ENCODE data around the gene KRTAP5-8.

Gene KRTAP5-8

DNA sequence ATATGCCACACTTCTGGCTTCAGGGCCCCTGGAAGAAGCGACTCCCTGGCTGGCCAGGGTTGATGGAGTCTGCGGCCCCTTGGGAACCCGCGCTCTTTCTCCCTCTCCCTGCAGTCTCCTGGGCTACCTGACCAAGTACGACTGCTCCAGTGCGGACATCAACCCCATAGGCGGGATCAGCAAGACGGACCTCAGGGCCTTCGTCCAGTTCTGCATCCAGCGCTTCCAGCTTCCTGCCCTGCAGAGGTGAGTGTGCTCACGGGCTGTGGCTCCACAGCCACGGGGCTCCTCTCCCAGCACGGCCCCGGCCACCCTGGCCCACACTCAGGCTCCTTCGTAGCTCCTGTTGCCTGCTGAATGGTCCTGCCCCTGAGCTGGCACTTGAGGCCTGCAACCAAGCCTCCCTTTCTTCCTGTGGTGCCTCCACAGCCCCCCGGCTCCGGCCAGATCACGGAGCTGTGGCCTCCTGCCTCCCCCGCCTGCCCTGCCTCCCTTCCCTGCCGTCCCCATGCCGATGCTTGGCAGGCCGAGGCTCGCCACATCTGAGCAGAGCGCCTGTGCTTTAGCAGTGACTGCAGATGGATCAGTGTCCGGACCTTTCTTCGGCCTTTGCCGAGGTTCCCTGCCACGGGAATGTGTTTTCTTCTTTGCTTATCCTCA is 47.0 kb upstream of the KRTAP5-8 start:
- Histone ChIP-seq H4K8ac (ENCODE audit: low read depth, low read length) (no peak overlapping the region), H3K18ac (ENCODE audit: low read length) (no peak overlapping the region), H2BK5ac (ENCODE audit: low read depth, low read length, poor library complexity) (no peak overlapping the region), H4K91ac (ENCODE audit: low read depth, low read length) (no peak overlapping the region), H3K4me2 (ENCODE audit: low read length) (no peak overlapping the region), H3K4ac (ENCODE audit: low read depth, low read length) (no peak overlapping the region), H3K36me3 (ENCODE audit: control insufficient read depth in 1 of 2, insufficient read depth in 2 of 2, low read length in 2 of 2) (peaks cover 37 to 44% of the 10 kb centered on the region in 2 experiments), H3K14ac (ENCODE audit: low read length) (no peak overlapping the region), H3K79me1 (ENCODE audit: low read length) (no peaks in the 10 kb centered on the region), H3K4me1 (ENCODE audit: control insufficient read depth in 1 of 2, insufficient read depth in 2 of 2, low read length in 2 of 2) (peaks cover 5 to 11% of the 10 kb centered on the region in 2 experiments), H3K27ac (ENCODE audit: low read depth, low read length) (no peak overlapping the region), H3K27me3 (ENCODE audit: insufficient read depth, low read length) (no peaks in the 10 kb centered on the region), H3K9me3 (ENCODE audit: insufficient read depth, low read depth, low read length) (no peaks in the 10 kb centered on the region), H3K79me2 (ENCODE audit: control insufficient read depth, insufficient read depth, low read length, poor library complexity) (no peaks in the 10 kb centered on the region), H2BK120ac (ENCODE audit: insufficient read depth, low read length, poor library complexity) (no peak overlapping the region), H2AK5ac (ENCODE audit: low read length) (no peak overlapping the region), H3K23ac (ENCODE audit: low read length) (no peak overlapping the region), H4K12ac (ENCODE audit: low read depth, low read length) (no peak overlapping the region), H2BK12ac (ENCODE audit: low read length) (no peak overlapping the region), H2AFZ (ENCODE audit: insufficient read depth, low read length, poor library complexity) (no peak overlapping the region), H3K9ac (ENCODE audit: low read length) (no peak overlapping the region), H3K4me3 (ENCODE audit: low read depth, low read length) (no peak overlapping the region)
- no peak for DNase-seq
- no CpG with 5 or more reads among the region's 28 CpGs for WGBS (ENCODE audit: extremely low coverage, insufficient coverage, insufficient read length)

DNA sequence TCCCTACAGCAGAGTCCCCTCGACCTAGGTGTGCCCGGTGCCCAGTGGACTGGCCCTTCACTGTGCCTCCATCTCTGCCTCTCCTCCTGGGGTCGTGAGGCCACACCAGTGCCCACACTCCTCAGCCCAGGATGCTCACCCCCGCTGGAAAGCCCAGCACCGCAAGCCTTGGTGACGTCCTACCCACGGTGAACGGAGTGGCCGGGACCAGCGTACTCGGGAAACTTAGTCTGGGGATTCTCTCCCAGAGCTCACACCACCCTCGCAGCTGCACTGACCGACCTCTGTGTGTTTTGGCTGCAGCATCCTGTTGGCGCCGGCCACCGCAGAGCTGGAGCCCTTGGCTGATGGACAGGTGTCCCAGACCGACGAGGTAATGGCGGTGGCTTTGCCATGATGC is 46.3 kb upstream of the KRTAP5-8 start:
- Histone ChIP-seq H3K23ac (ENCODE audit: low read length) (no peak overlapping the region), H2AK5ac (ENCODE audit: low read length) (no peak overlapping the region)

DNA sequence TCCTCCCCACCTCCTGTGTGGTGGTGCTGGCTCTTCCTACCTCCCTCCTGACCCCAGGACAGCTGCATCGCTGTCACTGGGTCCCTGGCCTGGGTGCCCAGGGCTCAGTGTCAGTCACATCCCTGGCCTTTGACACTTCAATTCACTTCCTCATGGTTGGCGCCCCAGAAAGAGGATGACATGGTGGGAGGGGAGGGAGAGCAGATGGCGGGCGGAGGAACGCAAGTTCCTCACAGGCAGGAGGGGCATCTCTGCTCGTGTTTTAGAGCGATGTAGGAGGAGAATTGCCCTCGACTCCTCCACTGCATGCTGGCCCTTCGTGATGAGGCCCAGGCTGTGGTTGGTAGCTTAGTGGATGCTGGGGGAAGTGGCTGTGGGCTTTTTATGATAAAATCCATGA is 45.9 kb upstream of the KRTAP5-8 start:
- Histone ChIP-seq H2BK120ac (ENCODE audit: insufficient read depth, low read length, poor library complexity) (no peak overlapping the region), H3K36me3 (ENCODE audit: control insufficient read depth in 1 of 2, insufficient read depth in 2 of 2, low read length in 2 of 2) (peaks cover 46 to 47% of the 10 kb centered on the region in 2 experiments), H4K8ac (ENCODE audit: low read depth, low read length) (no peak overlapping the region), H3K79me2 (ENCODE audit: control insufficient read depth, insufficient read depth, low read length, poor library complexity) (no peaks in the 10 kb centered on the region), H3K18ac (ENCODE audit: low read length) (no peak overlapping the region), H3K4ac (ENCODE audit: low read depth, low read length) (no peak overlapping the region), H2BK5ac (ENCODE audit: low read depth, low read length, poor library complexity) (no peak overlapping the region), H2BK12ac (ENCODE audit: low read length) (no peak overlapping the region), H3K9ac (ENCODE audit: low read length) (no peak overlapping the region), H3K14ac (ENCODE audit: low read length) (no peak overlapping the region), H3K27me3 (ENCODE audit: insufficient read depth, low read length) (no peaks in the 10 kb centered on the region), H3K23ac (ENCODE audit: low read length) (no peak overlapping the region), H3K4me3 (ENCODE audit: low read depth, low read length) (no peak overlapping the region), H4K12ac (ENCODE audit: low read depth, low read length) (no peak overlapping the region), H2AK5ac (ENCODE audit: low read length) (no peak overlapping the region), H4K91ac (ENCODE audit: low read depth, low read length) (no peak overlapping the region), H3K4me1 (ENCODE audit: control insufficient read depth in 1 of 2, insufficient read depth in 2 of 2, low read length in 2 of 2) (peaks cover 5 to 11% of the 10 kb centered on the region in 2 experiments), H3K9me3 (ENCODE audit: insufficient read depth, low read depth, low read length) (peaks cover 4% of the 10 kb centered on the region), H2AFZ (ENCODE audit: insufficient read depth, low read length, poor library complexity) (no peak overlapping the region), H3K4me2 (ENCODE audit: low read length) (no peak overlapping the region), H3K79me1 (ENCODE audit: low read length) (no peaks in the 10 kb centered on the region), H3K27ac (ENCODE audit: low read depth, low read length) (no peak overlapping the region)
- no CpG with 5 or more reads among the region's 9 CpGs for WGBS (ENCODE audit: extremely low coverage, insufficient coverage, insufficient read length)
- DNase-seq = no peak

More for the DNA sequence above, 46.3 kb upstream of the KRTAP5-8 start:
- H3K4me1 ChIP-seq (ENCODE audit: control insufficient read depth in 1 of 2, insufficient read depth in 2 of 2, low read length in 2 of 2) = peaks cover 5 to 11% of the 10 kb centered on the region in 2 experiments
- no peak overlapping the region for H3K18ac ChIP-seq (ENCODE audit: low read length)
- H2BK5ac ChIP-seq (ENCODE audit: low read depth, low read length, poor library complexity) = no peak overlapping the region
- H4K12ac ChIP-seq (ENCODE audit: low read depth, low read length) = no peak overlapping the region
- WGBS (ENCODE audit: extremely low coverage, insufficient coverage, insufficient read length) = no CpG with 5 or more reads among the region's 19 CpGs
- H3K4ac ChIP-seq (ENCODE audit: low read depth, low read length) = no peak overlapping the region
- no peaks in the 10 kb centered on the region for H3K27me3 ChIP-seq (ENCODE audit: insufficient read depth, low read length)
- H3K14ac ChIP-seq (ENCODE audit: low read length) = no peak overlapping the region
- no peak for DNase-seq
- no peak overlapping the region for H4K91ac ChIP-seq (ENCODE audit: low read depth, low read length)
- peaks cover 43 to 45% of the 10 kb centered on the region in 2 experiments for H3K36me3 ChIP-seq (ENCODE audit: control insufficient read depth in 1 of 2, insufficient read depth in 2 of 2, low read length in 2 of 2)
- H3K27ac ChIP-seq (ENCODE audit: low read depth, low read length) = no peak overlapping the region
- H3K9me3 ChIP-seq (ENCODE audit: insufficient read depth, low read depth, low read length) = peaks cover 3% of the 10 kb centered on the region
- H2BK12ac ChIP-seq (ENCODE audit: low read length) = no peak overlapping the region
- H4K8ac ChIP-seq (ENCODE audit: low read depth, low read length) = no peak overlapping the region
- no peak overlapping the region for H2AFZ ChIP-seq (ENCODE audit: insufficient read depth, low read length, poor library complexity)
- H2BK120ac ChIP-seq (ENCODE audit: insufficient read depth, low read length, poor library complexity) = no peak overlapping the region
- H3K79me2 ChIP-seq (ENCODE audit: control insufficient read depth, insufficient read depth, low read length, poor library complexity) = no peaks in the 10 kb centered on the region
- no peak overlapping the region for H3K4me2 ChIP-seq (ENCODE audit: low read length)
- H3K4me3 ChIP-seq (ENCODE audit: low read depth, low read length) = no peak overlapping the region
- no peak overlapping the region for H3K9ac ChIP-seq (ENCODE audit: low read length)
- no peaks in the 10 kb centered on the region for H3K79me1 ChIP-seq (ENCODE audit: low read length)

DNA sequence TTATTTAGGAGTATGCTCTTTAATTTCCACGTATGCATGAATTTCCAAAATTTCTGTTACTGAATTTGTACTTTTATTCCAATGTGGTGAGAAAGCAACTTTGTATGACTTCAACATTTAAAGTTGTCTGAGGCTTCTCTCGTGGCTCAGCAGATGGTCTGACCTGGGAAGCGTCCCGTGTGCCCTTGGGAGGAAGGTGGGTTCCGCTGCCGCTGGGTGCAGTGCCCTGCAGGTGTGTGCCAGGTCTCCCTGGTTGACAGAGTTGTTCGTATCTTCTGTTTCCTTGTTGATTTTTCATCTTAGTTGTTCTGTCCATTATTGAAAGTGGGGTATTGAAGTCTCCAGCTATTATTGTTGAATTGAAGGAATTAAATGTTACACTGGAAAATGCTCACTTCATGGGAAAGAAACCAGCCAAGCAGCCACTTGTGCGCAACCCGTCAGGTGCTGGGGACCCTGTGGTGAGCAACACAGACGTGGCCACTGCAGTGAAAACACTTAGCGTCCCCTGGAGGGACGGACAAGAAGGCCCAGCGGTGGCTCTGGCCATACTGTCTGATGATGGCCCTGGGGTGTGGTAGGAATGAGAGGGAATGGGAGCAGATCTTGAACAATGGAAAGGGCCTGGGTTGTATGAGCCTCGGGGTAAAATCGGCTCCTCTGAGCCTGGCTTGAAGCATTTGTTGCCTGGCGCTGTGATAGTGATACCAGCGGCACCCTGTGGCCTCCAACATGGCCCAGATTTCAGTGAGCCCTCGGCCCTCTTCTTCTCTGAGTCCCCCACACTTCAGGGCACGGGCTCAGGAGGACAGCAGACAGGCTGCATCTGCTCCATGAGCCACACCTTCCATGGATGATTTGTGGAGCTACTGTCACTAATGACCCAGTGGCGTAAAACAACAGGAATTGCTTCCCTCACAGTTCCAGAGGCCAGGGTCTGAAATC is 42.3 kb upstream of the KRTAP5-8 start:
- DNase-seq = no peak
- Histone ChIP-seq H4K12ac (ENCODE audit: low read depth, low read length) (no peak overlapping the region), H3K36me3 (ENCODE audit: control insufficient read depth in 1 of 2, insufficient read depth in 2 of 2, low read length in 2 of 2) (peaks cover 51 to 67% of the 10 kb centered on the region in 2 experiments), H3K9ac (ENCODE audit: low read length) (no peak overlapping the region), H3K4me1 (ENCODE audit: control insufficient read depth in 1 of 2, insufficient read depth in 2 of 2, low read length in 2 of 2) (no peaks in the 10 kb centered on the region), H2AK5ac (ENCODE audit: low read length) (no peak overlapping the region), H3K4me3 (ENCODE audit: low read depth, low read length) (no peak overlapping the region), H3K4me2 (ENCODE audit: low read length) (no peak overlapping the region), H3K9me3 (ENCODE audit: insufficient read depth, low read depth, low read length) (peaks cover 4% of the 10 kb centered on the region), H3K4ac (ENCODE audit: low read depth, low read length) (no peak overlapping the region), H3K27ac (ENCODE audit: low read depth, low read length) (no peak overlapping the region), H2BK120ac (ENCODE audit: insufficient read depth, low read length, poor library complexity) (no peak overlapping the region), H4K8ac (ENCODE audit: low read depth, low read length) (no peak overlapping the region), H2BK12ac (ENCODE audit: low read length) (no peak overlapping the region), H3K18ac (ENCODE audit: low read length) (no peak overlapping the region), H3K27me3 (ENCODE audit: insufficient read depth, low read length) (no peaks in the 10 kb centered on the region), H2BK5ac (ENCODE audit: low read depth, low read length, poor library complexity) (no peak overlapping the region), H3K14ac (ENCODE audit: low read length) (no peak overlapping the region), H3K79me1 (ENCODE audit: low read length) (no peaks in the 10 kb centered on the region), H2AFZ (ENCODE audit: insufficient read depth, low read length, poor library complexity) (no peak overlapping the region), H4K91ac (ENCODE audit: low read depth, low read length) (no peak overlapping the region), H3K23ac (ENCODE audit: low read length) (no peak overlapping the region), H3K79me2 (ENCODE audit: control insufficient read depth, insufficient read depth, low read length, poor library complexity) (no peaks in the 10 kb centered on the region)
- no CpG with 5 or more reads among the region's 20 CpGs for WGBS (ENCODE audit: extremely low coverage, insufficient coverage, insufficient read length)
